ENCODE measurements around the gene KCNH1.

Gene KCNH1

GRCh38 chr1:210741564-210741963 lies 392.4 kb downstream of the KCNH1 start:
- TF ChIP-seq Cebpa-rat (IDR thresholded peaks at IDR 0.05) = no peak
- H3K4me2 ChIP-seq = no peak overlapping the region

GRCh38 chr1:210739627-210740026 lies 394.3 kb downstream of the KCNH1 start:
- H3K9me3 ChIP-seq (replicated peaks in 1 of 11) = no peaks in the 10 kb centered on the region
- H3K4me2 ChIP-seq = no peak overlapping the region
- H3K4me3 ChIP-seq = no peak overlapping the region
- H3K4me1 ChIP-seq = no peaks in the 10 kb centered on the region
- H3K27ac ChIP-seq = no peak overlapping the region
- no peak overlapping the region for H3K9ac ChIP-seq
- H3K27me3 ChIP-seq = no peaks in the 10 kb centered on the region
- 0 out of 22 replicates have a peak, but pooled peaks cover 0 to 4% (median 0%) of the 10 kb centered on the region in 11 experiments for H4K20me1 ChIP-seq
- no peak for TF ChIP-seq Cebpa-rat (IDR thresholded peaks at IDR 0.05)
- H3K36me3 ChIP-seq = no peaks in the 10 kb centered on the region

More at GRCh38 chr1:210741564-210741963, 392.4 kb downstream of the KCNH1 start:
- Histone ChIP-seq H3K9ac (no peak overlapping the region), H4K20me1 (no peaks in the 10 kb centered on the region), H3K4me1 (no peaks in the 10 kb centered on the region), H3K9me3 (replicated peaks in 1 of 11) (no peaks in the 10 kb centered on the region), H3K27ac (no peak overlapping the region), H3K4me3 (no peak overlapping the region), H3K36me3 (no peaks in the 10 kb centered on the region), H3K27me3 (no peaks in the 10 kb centered on the region)

DNA sequence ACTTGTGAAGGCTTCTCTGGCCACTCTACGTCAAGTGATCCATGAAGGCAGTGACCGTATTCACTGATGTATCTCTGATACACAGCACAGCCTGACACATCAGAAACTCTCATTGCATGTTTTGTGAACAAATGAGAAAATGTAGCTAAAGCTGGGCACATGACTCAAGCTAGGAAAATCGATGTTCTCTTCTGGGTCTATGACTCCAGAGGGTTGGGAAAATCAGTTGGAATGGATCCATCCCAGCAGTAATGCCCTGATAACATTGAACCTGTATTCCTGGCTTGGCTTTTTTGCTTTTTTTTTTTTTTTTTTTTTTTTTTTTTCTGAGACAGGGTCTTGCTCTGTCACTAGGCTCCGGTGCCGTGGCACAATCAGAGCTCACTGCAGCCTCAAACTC lies 395.7 kb downstream of the KCNH1 start:
- no peak for TF ChIP-seq Cebpa-rat (IDR thresholded peaks at IDR 0.05)
- no peak overlapping the region for H3K4me2 ChIP-seq
- H3K27me3 ChIP-seq = no peaks in the 10 kb centered on the region
- no peaks in the 10 kb centered on the region for H3K4me1 ChIP-seq
- H3K27ac ChIP-seq = no peak overlapping the region
- no peaks in the 10 kb centered on the region for H3K9me3 ChIP-seq (replicated peaks in 1 of 11)
- no peak overlapping the region for H3K9ac ChIP-seq
- H3K36me3 ChIP-seq = no peaks in the 10 kb centered on the region
- 0 out of 22 replicates have a peak, but pooled peaks cover 0 to 4% (median 0%) of the 10 kb centered on the region in 11 experiments for H4K20me1 ChIP-seq
- no peak overlapping the region for H3K4me3 ChIP-seq

DNA sequence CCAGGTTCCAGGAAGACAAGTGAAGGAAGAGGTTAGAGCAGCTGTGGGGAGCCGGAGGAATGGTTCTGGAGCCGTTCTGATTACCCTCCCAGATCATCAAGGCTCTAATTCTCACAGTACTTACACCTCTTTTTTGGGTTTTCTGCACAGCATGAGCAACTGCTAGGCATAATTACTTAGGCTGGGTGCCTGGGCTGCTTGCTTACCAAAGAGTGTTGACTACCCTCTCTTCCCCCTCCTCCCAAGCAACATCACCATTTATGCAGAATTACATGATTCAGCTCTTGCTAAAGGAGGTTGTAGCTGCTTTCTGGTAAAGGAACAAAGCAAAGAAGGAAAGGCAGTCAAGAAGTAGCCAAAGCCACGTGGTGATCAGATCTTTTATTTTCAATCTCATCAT lies 397.2 kb downstream of the KCNH1 start:
- H3K4me1 ChIP-seq = no peaks in the 10 kb centered on the region
- H3K36me3 ChIP-seq = no peaks in the 10 kb centered on the region
- 0 out of 22 replicates have a peak, but pooled peaks cover 0 to 4% (median 0%) of the 10 kb centered on the region in 11 experiments for H4K20me1 ChIP-seq
- H3K4me2 ChIP-seq = no peak overlapping the region
- H3K27ac ChIP-seq = no peak overlapping the region
- no peaks in the 10 kb centered on the region for H3K9me3 ChIP-seq (replicated peaks in 1 of 11)
- H3K4me3 ChIP-seq = no peak overlapping the region
- H3K9ac ChIP-seq = no peak overlapping the region
- no peak for TF ChIP-seq Cebpa-rat (IDR thresholded peaks at IDR 0.05)
- H3K27me3 ChIP-seq = no peaks in the 10 kb centered on the region

DNA sequence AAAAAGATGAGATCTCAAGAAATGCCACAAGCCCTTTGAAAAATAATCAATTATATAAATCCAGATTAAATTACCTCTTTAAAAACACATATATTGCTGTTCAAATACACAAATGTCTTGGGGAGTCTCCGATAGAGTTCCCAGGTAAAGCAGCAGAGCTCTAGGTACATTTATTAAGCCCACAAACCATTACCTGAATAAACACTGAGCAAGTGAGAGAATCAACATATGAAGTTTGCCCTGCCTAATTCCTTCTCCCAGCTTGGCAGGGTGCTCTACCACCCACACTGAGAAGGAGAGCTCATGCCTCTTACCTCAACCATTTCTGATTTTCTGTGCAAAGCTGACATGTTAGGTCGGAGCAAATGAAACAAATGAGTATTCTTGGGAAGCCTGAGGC lies 402.4 kb downstream of the KCNH1 start:
- H3K4me2 ChIP-seq = no peak overlapping the region
- 0 out of 22 replicates have a peak, but pooled peaks cover 0 to 4% (median 0%) of the 10 kb centered on the region in 11 experiments for H4K20me1 ChIP-seq
- H3K36me3 ChIP-seq = no peaks in the 10 kb centered on the region
- no peak for TF ChIP-seq Cebpa-rat (IDR thresholded peaks at IDR 0.05)
- no peaks in the 10 kb centered on the region for H3K9me3 ChIP-seq (replicated peaks in 1 of 11)
- H3K27me3 ChIP-seq = no peaks in the 10 kb centered on the region
- peaks cover 0 to 10% (median 7%) of the 10 kb centered on the region in 10 experiments; a peak in 9 of 20 replicates for H3K4me1 ChIP-seq
- no peak overlapping the region for H3K9ac ChIP-seq
- no peak overlapping the region for H3K4me3 ChIP-seq
- no peak overlapping the region for H3K27ac ChIP-seq

DNA sequence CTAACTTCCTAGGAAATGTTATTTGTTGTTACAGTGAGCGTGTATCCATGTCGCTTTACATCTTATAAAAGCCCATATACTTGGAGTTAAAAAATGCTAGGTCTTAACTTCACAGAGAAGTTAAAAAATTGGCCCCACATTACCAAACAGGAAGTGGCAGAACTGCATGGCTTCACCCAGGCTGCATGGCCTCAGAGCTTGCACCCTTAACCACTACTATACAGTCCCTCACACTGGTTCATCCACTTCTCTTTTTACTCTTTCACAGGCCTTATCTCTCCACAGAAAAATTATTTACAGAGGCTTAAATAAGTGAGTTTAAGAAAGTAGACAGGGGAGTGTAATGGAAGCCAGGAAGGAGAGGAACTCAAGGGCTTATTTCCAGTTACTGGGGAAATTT lies 402.8 kb downstream of the KCNH1 start:
- Histone ChIP-seq H3K4me2 (0 out of 22 replicates have a peak overlapping the region, but pooled peaks of 2 of the 11 experiments have one; percentile 3 to 18), H3K4me3 (no peak overlapping the region), H3K9me3 (replicated peaks in 1 of 11) (no peaks in the 10 kb centered on the region), H3K4me1 (peaks cover 0 to 10% (median 7%) of the 10 kb centered on the region in 10 experiments; a peak in 9 of 20 replicates), H3K27ac (no peak overlapping the region), H3K27me3 (no peaks in the 10 kb centered on the region), H3K9ac (no peak overlapping the region), H3K36me3 (no peaks in the 10 kb centered on the region), H4K20me1 (0 out of 22 replicates have a peak, but pooled peaks cover 0 to 4% (median 0%) of the 10 kb centered on the region in 11 experiments)
- no peak for TF ChIP-seq Cebpa-rat (IDR thresholded peaks at IDR 0.05)

- Histone ChIP-seq H3K27ac (no peak overlapping the region), H3K4me1 (peaks cover 0 to 10% (median 7%) of the 10 kb centered on the region in 10 experiments; a peak in 9 of 20 replicates), H3K36me3 (no peaks in the 10 kb centered on the region), H3K9ac (no peak overlapping the region), H4K20me1 (0 out of 22 replicates have a peak, but pooled peaks cover 0 to 4% (median 0%) of the 10 kb centered on the region in 11 experiments), H3K9me3 (replicated peaks in 1 of 11) (no peaks in the 10 kb centered on the region), H3K4me2 (no peak overlapping the region), H3K27me3 (no peaks in the 10 kb centered on the region), H3K4me3 (no peak overlapping the region)
- no peak for TF ChIP-seq Cebpa-rat (IDR thresholded peaks at IDR 0.05)
Measured at GRCh38 chr1:210730023-210730422, 403.9 kb downstream of the KCNH1 start.

DNA sequence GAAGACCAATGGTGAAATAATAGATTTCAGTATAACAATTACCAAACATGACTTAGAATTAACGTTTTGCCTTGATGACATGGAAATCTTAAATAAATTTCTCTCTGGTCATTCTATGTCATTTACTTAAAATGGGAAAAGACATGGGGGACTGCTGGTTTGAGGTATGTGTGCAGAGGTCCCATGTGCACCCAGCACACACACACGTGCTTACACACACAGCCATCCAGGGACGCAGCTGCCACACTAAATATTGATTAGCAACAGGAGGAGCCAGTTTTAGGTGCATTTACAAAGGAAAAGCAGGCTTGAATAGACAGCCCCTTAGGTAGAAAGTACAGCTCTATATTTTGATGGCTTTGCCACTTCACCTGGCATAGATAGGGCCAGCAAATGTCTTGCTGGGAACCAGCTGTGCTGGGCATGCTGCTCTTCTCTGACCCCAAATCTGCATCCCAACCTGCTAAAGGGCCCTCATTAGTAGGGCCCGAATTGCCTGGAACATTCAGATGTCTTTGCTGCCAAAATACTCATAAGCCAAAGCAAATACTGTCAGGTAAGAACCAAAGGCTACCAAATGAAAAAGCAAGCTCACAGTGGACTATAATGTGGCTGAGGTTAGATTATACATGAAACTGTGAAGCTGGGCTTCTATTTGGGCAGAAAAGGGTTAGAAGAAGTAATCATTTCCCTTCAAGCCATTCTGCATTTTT lies 405.4 kb downstream of the KCNH1 start:
- Histone ChIP-seq H3K36me3 (no peaks in the 10 kb centered on the region), H4K20me1 (no peaks in the 10 kb centered on the region), H3K9ac (no peak overlapping the region), H3K4me3 (no peak overlapping the region), H3K9me3 (replicated peaks in 1 of 11) (no peaks in the 10 kb centered on the region), H3K4me2 (no peak overlapping the region), H3K4me1 (peaks cover 0 to 10% (median 7%) of the 10 kb centered on the region in 10 experiments; a peak in 9 of 20 replicates), H3K27ac (no peak overlapping the region), H3K27me3 (no peaks in the 10 kb centered on the region)
- no peak for TF ChIP-seq Cebpa-rat (IDR thresholded peaks at IDR 0.05)

GRCh38 chr1:210727709-210728108 lies 406.2 kb downstream of the KCNH1 start:
- H3K4me3 ChIP-seq = no peak overlapping the region
- peaks cover 0 to 10% (median 7%) of the 10 kb centered on the region in 10 experiments; a peak in 9 of 20 replicates for H3K4me1 ChIP-seq
- H4K20me1 ChIP-seq = no peaks in the 10 kb centered on the region; a peak in 1 of 22 replicates
- H3K9me3 ChIP-seq (replicated peaks in 1 of 11) = no peaks in the 10 kb centered on the region
- H3K4me2 ChIP-seq = peak overlapping the region in 5 of 11 experiments; percentile 6 to 44 (median 32); a peak in 7 of 22 replicates
- TF ChIP-seq Cebpa-rat (IDR thresholded peaks at IDR 0.05) = no peak
- no peaks in the 10 kb centered on the region for H3K36me3 ChIP-seq
- H3K27ac ChIP-seq = no peak overlapping the region
- H3K27me3 ChIP-seq = no peaks in the 10 kb centered on the region
- H3K9ac ChIP-seq = no peak overlapping the region
